ENCODE measurements around the gene ANKRD60.
A peak's percentile ranks its signal among the peaks of the same experiment; 100 is the strongest.

- TF ChIP-seq CTCF (IDR thresholded peaks at IDR 0.05) (peak in 3 of 5 experiments; percentile 12 to 36 (median 31)), EP300 (IDR thresholded peaks at IDR 0.05) (no peak)
These were observed 35.9 kb downstream of the ANKRD60 start for GRCh38 chr20:58192567-58192966.
